ENCODE measurements around the gene CLEC4D.

DNA sequence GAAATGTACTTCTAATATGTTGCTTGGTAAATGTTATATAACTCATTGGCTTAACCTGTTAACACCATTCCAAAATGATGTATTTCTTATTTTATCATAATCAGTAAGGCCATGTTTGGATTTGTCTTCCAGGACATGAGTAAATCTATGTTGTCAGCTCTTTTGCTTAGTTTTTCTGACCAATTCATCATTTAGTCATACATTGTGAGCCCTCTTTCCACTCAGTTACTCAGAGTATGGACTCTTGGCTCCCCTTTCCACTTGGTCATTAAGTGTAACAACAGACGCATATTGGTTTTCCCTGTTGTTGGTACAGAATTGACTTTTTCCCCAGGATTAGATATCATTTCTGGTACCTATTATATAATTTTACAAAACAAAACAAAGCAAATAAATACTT lies 9.0 kb upstream of the CLEC4D start:
- TF ChIP-seq, protein P1, sequence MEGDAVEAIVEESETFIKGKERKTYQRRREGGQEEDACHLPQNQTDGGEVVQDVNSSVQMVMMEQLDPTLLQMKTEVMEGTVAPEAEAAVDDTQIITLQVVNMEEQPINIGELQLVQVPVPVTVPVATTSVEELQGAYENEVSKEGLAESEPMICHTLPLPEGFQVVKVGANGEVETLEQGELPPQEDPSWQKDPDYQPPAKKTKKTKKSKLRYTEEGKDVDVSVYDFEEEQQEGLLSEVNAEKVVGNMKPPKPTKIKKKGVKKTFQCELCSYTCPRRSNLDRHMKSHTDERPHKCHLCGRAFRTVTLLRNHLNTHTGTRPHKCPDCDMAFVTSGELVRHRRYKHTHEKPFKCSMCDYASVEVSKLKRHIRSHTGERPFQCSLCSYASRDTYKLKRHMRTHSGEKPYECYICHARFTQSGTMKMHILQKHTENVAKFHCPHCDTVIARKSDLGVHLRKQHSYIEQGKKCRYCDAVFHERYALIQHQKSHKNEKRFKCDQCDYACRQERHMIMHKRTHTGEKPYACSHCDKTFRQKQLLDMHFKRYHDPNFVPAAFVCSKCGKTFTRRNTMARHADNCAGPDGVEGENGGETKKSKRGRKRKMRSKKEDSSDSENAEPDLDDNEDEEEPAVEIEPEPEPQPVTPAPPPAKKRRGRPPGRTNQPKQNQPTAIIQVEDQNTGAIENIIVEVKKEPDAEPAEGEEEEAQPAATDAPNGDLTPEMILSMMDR (IDR thresholded peaks at IDR 0.05; ENCODE audit: low read depth, low read length, missing input control): no peak
- TF ChIP-seq RAD21 (IDR thresholded peaks at IDR 0.05) (no peak), JUND (IDR thresholded peaks at IDR 0.05) (no peak), TAF1 (conservative IDR thresholded peaks at IDR 0.05) (no peak), GABPA (IDR thresholded peaks at IDR 0.05 in 1 of 2, conservative IDR thresholded peaks at IDR 0.05 in 1 of 2) (no peak), RXRA (IDR thresholded peaks at IDR 0.05) (no peak), YY1 (IDR thresholded peaks at IDR 0.05) (no peak), SP1 (IDR thresholded peaks at IDR 0.05) (no peak), HNF4A (conservative IDR thresholded peaks at IDR 0.05) (no peak)
- TF ChIP-seq, protein P2, sequence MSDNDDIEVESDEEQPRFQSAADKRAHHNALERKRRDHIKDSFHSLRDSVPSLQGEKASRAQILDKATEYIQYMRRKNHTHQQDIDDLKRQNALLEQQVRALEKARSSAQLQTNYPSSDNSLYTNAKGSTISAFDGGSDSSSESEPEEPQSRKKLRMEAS (IDR thresholded peaks at IDR 0.05): no peak
- TF ChIP-seq, protein P3, sequence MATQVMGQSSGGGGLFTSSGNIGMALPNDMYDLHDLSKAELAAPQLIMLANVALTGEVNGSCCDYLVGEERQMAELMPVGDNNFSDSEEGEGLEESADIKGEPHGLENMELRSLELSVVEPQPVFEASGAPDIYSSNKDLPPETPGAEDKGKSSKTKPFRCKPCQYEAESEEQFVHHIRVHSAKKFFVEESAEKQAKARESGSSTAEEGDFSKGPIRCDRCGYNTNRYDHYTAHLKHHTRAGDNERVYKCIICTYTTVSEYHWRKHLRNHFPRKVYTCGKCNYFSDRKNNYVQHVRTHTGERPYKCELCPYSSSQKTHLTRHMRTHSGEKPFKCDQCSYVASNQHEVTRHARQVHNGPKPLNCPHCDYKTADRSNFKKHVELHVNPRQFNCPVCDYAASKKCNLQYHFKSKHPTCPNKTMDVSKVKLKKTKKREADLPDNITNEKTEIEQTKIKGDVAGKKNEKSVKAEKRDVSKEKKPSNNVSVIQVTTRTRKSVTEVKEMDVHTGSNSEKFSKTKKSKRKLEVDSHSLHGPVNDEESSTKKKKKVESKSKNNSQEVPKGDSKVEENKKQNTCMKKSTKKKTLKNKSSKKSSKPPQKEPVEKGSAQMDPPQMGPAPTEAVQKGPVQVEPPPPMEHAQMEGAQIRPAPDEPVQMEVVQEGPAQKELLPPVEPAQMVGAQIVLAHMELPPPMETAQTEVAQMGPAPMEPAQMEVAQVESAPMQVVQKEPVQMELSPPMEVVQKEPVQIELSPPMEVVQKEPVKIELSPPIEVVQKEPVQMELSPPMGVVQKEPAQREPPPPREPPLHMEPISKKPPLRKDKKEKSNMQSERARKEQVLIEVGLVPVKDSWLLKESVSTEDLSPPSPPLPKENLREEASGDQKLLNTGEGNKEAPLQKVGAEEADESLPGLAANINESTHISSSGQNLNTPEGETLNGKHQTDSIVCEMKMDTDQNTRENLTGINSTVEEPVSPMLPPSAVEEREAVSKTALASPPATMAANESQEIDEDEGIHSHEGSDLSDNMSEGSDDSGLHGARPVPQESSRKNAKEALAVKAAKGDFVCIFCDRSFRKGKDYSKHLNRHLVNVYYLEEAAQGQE (IDR thresholded peaks at IDR 0.05): no peak
- TF ChIP-seq, protein P4, sequence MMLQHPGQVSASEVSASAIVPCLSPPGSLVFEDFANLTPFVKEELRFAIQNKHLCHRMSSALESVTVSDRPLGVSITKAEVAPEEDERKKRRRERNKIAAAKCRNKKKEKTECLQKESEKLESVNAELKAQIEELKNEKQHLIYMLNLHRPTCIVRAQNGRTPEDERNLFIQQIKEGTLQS (IDR thresholded peaks at IDR 0.05): no peak
- TF ChIP-seq, protein P5, sequence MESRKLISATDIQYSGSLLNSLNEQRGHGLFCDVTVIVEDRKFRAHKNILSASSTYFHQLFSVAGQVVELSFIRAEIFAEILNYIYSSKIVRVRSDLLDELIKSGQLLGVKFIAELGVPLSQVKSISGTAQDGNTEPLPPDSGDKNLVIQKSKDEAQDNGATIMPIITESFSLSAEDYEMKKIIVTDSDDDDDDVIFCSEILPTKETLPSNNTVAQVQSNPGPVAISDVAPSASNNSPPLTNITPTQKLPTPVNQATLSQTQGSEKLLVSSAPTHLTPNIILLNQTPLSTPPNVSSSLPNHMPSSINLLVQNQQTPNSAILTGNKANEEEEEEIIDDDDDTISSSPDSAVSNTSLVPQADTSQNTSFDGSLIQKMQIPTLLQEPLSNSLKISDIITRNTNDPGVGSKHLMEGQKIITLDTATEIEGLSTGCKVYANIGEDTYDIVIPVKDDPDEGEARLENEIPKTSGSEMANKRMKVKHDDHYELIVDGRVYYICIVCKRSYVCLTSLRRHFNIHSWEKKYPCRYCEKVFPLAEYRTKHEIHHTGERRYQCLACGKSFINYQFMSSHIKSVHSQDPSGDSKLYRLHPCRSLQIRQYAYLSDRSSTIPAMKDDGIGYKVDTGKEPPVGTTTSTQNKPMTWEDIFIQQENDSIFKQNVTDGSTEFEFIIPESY (IDR thresholded peaks at IDR 0.05): no peak
